Keratinocyte (primary cell): ENCODE measurements around the gene ATOX1.

Experiments
- EZH2 ChIP-seq: IDR thresholded peaks from one replicate; pipeline ENCODE4 v1.6.1; 2012; ENCODE audit warnings: inconsistent platforms, mild to moderate bottlenecking, low read length, moderate library complexity
- TF ChIP-seq, protein P1 (sequence below), 3 experiments: IDR thresholded peaks in 1 of 3; conservative IDR thresholded peaks in 1 of 3; optimal IDR thresholded peaks in 1 of 3; 2 replicates in 2 of 3; 3 replicates in 1 of 3; pipeline versions ENCODE3 to v1.5.1; 2011; ENCODE audit warnings: low read length in 3 of 3, mild to moderate bottlenecking in 3 of 3, moderate library complexity in 2 of 3, control low read depth in 1 of 3, inconsistent platforms in 1 of 3; ENCODE audit not compliant: insufficient read depth in 2 of 3; ENCODE audit errors: extremely low read depth in 1 of 3

DNA sequence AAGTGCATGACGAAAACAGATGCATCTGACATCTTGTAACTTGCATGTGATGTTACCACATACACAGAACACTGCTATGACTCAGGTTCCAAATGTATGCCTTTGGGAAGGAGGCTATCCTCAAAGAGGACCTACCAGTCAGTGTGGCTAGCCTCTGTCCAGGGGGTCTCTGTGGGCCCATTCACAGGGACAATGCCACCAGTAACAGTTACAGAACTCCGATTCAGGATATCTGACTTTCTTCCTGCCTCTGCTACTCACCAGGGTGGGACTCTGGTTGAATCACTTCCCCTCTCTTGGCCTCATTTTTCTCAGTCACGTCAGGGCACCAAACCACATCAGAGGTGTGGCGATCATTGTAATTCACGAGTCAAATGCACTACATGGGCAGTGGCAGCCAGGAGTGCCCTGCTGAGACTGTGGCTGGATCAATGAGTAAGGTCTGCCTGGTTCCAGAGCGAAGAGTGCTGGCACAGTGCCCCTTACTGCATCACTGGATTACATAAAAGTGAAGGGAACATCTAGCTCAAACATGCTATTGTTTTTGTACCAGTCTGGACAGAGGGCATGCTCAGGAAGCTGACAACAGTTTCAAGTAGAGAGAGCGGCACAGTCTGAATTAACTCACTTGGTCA lies 13.2 kb downstream of the ATOX1 start:
- TF ChIP-seq EZH2, result no peak
- TF ChIP-seq, protein P1, sequence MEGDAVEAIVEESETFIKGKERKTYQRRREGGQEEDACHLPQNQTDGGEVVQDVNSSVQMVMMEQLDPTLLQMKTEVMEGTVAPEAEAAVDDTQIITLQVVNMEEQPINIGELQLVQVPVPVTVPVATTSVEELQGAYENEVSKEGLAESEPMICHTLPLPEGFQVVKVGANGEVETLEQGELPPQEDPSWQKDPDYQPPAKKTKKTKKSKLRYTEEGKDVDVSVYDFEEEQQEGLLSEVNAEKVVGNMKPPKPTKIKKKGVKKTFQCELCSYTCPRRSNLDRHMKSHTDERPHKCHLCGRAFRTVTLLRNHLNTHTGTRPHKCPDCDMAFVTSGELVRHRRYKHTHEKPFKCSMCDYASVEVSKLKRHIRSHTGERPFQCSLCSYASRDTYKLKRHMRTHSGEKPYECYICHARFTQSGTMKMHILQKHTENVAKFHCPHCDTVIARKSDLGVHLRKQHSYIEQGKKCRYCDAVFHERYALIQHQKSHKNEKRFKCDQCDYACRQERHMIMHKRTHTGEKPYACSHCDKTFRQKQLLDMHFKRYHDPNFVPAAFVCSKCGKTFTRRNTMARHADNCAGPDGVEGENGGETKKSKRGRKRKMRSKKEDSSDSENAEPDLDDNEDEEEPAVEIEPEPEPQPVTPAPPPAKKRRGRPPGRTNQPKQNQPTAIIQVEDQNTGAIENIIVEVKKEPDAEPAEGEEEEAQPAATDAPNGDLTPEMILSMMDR (optimal IDR thresholded peaks at IDR 0.05 in 1 of 3, IDR thresholded peaks at IDR 0.05 in 1 of 3, conservative IDR thresholded peaks at IDR 0.05 in 1 of 3; ENCODE audit: extremely low read depth in 1 of 3, insufficient read depth in 2 of 3, low read length in 3 of 3), result no peak
